GM12878 (cell line): Measurements from ENCODE around the gene RBP3. TPM values are rescaled to one million over a fixed set of nuclear protein-coding genes. Genes with fewer than 3 reads are reported as not detected.

Source experiments
- ATAC-seq: fragments of 200-7000 bp; cut with Tn5 transposase; 3 replicates; pipeline ENCODE4 v1.9.1; 2020; ENCODE audit warnings: mild to moderate bottlenecking, moderate library complexity
- BruUV-seq: library from RNA; stranded (reverse); fragments of 400-500 nt; replicated peaks from 2 replicates; lab custom pipeline; 2021; lab: Mats Ljungman, UMichigan
- CTCF ChIA-PET: fragments of 300-600 bp; sonication (Branson Sonifier 250); formaldehyde crosslinking; extraction: SDS; loops from one replicate; lab custom pipeline; 2021; ENCODE audit warnings: inconsistent platforms; lab: Yijun Ruan, JAX
- POLR2A ChIA-PET: fragments of 350-600 bp; formaldehyde crosslinking; extraction: SDS; loops from one replicate; lab custom pipeline; 2021; ENCODE audit warnings: inconsistent platforms; lab: Charles Lee
- RAD21 ChIA-PET: fragments of 300-600 bp; sonication (Branson Sonifier 250); formaldehyde crosslinking; loops from one replicate; lab custom pipeline; 2023; ENCODE audit warnings: antibody characterized with exemption; ENCODE audit not compliant: unreplicated experiment; lab: Charles Lee
- SMC1A ChIA-PET: fragments of 300-600 bp; sonication (Branson Sonifier 250); formaldehyde crosslinking; loops from one replicate; lab custom pipeline; 2023; ENCODE audit not compliant: unreplicated experiment, uncharacterized antibody; lab: Charles Lee
- DNase-seq: peaks from one replicate; pipeline ENCODE4 v3.0.0-alpha.2; 2011; ENCODE audit warnings: low read depth, low spot score
- FAIRE-seq: peaks from 3 replicates; lab custom pipeline; 2011; peaks lifted over from hg19 to GRCh38; lab: Jason Lieb, UNC
- H2AFZ ChIP-seq: 2 replicates; pipeline ENCODE4 v1.6.0; 2011; ENCODE audit warnings: low read depth, low read length, control low read depth; ENCODE audit not compliant: control insufficient read depth
- H3K27ac ChIP-seq: 2 replicates; pipeline ENCODE4 v1.5.1; 2011; ENCODE audit warnings: control low read depth; ENCODE audit not compliant: control insufficient read depth, insufficient read depth
- H3K27me3 ChIP-seq, 2 experiments: replicated peaks in 1 of 2; 2 replicates each; pipeline versions ENCODE4 v1.6.0 to v1.6.1; 2011; ENCODE audit warnings: low read length in 1 of 2; ENCODE audit not compliant: control insufficient read depth in 2 of 2, insufficient read depth in 2 of 2
- H3K36me3 ChIP-seq, 2 experiments: 2 replicates each; pipeline ENCODE4 v1.5.1; 2011; ENCODE audit warnings: low read length in 1 of 2; ENCODE audit not compliant: control insufficient read depth in 2 of 2, insufficient read depth in 2 of 2
- H3K4me1 ChIP-seq: 2 replicates; pipeline ENCODE4 v1.6.1; 2011; ENCODE audit warnings: mild to moderate bottlenecking, low read length, moderate library complexity, mixed read lengths; ENCODE audit not compliant: control insufficient read depth, insufficient read depth
- H3K4me2 ChIP-seq: 2 replicates; pipeline ENCODE4 v1.6.0; 2011; ENCODE audit warnings: control low read depth; ENCODE audit not compliant: control insufficient read depth, insufficient read depth
- H3K4me3 ChIP-seq: fragments of 200-600 bp; sonication (generic); 2 replicates; pipeline ENCODE4 v1.5.1; 2016
- H3K79me2 ChIP-seq: 2 replicates; pipeline ENCODE4 v1.6.0; 2011; ENCODE audit warnings: low read length; ENCODE audit not compliant: control insufficient read depth, insufficient read depth
- H3K9ac ChIP-seq: 2 replicates; pipeline ENCODE4 v1.8.0; 2011; ENCODE audit warnings: low read length, control low read depth, mixed read lengths; ENCODE audit not compliant: control insufficient read depth, insufficient read depth
- H3K9me3 ChIP-seq: replicated peaks from 3 replicates; pipeline ENCODE4 v1.5.1; 2011; ENCODE audit warnings: mild to moderate bottlenecking, low read length; ENCODE audit not compliant: control insufficient read depth, insufficient read depth
- H4K20me1 ChIP-seq: 2 replicates; pipeline ENCODE4 v1.6.0; 2011; ENCODE audit not compliant: control insufficient read depth, insufficient read depth
- NRF1 ChIP-seq: conservative IDR thresholded peaks from 2 replicates; pipeline ENCODE4 v1.6.1; 2011; ENCODE audit warnings: mild to moderate bottlenecking, low read depth, low read length, improper control_type of control experiment
- RELA ChIP-seq: fragments of 450-650 bp; IDR thresholded peaks from 2 replicates; pipeline ENCODE4 v1.8.0; 2014; ENCODE audit warnings: borderline replicate concordance; ENCODE audit not compliant: partially characterized antibody
- RFX5 ChIP-seq: IDR thresholded peaks from 2 replicates; pipeline ENCODE4 v1.6.1; 2011; ENCODE audit warnings: low read depth, low read length, improper control_type of control experiment
- ZNF274 ChIP-seq: IDR thresholded peaks from one replicate; pipeline ENCODE4 v1.8.0; 2011; ENCODE audit not compliant: insufficient read length, insufficient read depth
- ZZZ3 ChIP-seq: IDR thresholded peaks from 2 replicates; pipeline ENCODE4 v1.6.1; 2011; ENCODE audit warnings: low read depth; ENCODE audit not compliant: control insufficient read depth, insufficient read length
- WGBS: methylation state at CpG from one replicate; pipeline ENCODE4 v1.1.6; 2016; ENCODE audit warnings: low lambda C conversion rate; ENCODE audit not compliant: insufficient replicate concordance, insufficient coverage; ENCODE audit errors: missing lambda C conversion rate; 5-methylcytosine and 5-hydroxymethylcytosine counted together
- in situ Hi-C: fragments of 300-500 bp; cut with MboI; formaldehyde crosslinking; loops from 9 replicates; pipeline ENCODE4 v1.14.3; 2018; ENCODE audit warnings: mixed read lengths
- intact Hi-C: fragments of 100-400 bp; cut with micrococcal nuclease; formaldehyde crosslinking; loops from one replicate; pipeline ENCODE4 v1.14.2; 2022; ENCODE audit not compliant: unreplicated experiment
- polyA plus RNA-seq, 11 experiments: library from polyadenylated mRNA; depleted of rRNA in 4 of 11; unstranded in 6 of 11; stranded (reverse) in 5 of 11; fragments of >200 nt; fragmentation: Nextera tagmentation in 4 of 11; fragmentation: Illumina TruSeq in 1 of 11; extraction: Ambion mirVana in 4 of 11; extraction: Trizol in 1 of 11; gene quantifications; 1 replicate in 1 of 11; 2 replicates in 10 of 11; pipeline versions ENCODE4 v1.2.1 to v1.2.3, GENCODE V29; 2011 to 2016; ENCODE audit warnings: inconsistent platforms in 2 of 11, missing spikeins in 2 of 11, low read depth in 1 of 11
- total RNA-seq, 4 experiments: library from RNA; depleted of rRNA in 3 of 4; stranded (reverse); fragments of >200 nt in 3 of 4; fragmentation: Illumina TruSeq in 1 of 4; extraction: Trizol in 1 of 4; gene quantifications; 2 replicates each; pipeline versions ENCODE4 v1.2.1 to v1.2.3, GENCODE V29; 2013 to 2021
- TF ChIP-seq, protein P1 (sequence below): fragments of 450-650 bp; IDR thresholded peaks from 2 replicates; pipeline ENCODE4 v1.6.1; 2017; ENCODE audit warnings: mild to moderate bottlenecking, moderate library complexity
- TF ChIP-seq, protein P2 (sequence below): IDR thresholded peaks from 2 replicates; pipeline ENCODE4 v1.6.1; 2011; ENCODE audit warnings: low read depth, mild to moderate bottlenecking, low read length, moderate library complexity, borderline replicate concordance; ENCODE audit errors: extremely low read depth
- TF ChIP-seq, protein P3 (sequence below): IDR thresholded peaks from 2 replicates; pipeline ENCODE4 v1.6.1; 2012; ENCODE audit warnings: low read length, inconsistent platforms

The RBP3 gene
- total and polyA plus RNA-seq, 10 of the 15 experiments (the other 5 are each of a cell fraction or from before 2014, with no cell fraction given): not detected

DNA sequence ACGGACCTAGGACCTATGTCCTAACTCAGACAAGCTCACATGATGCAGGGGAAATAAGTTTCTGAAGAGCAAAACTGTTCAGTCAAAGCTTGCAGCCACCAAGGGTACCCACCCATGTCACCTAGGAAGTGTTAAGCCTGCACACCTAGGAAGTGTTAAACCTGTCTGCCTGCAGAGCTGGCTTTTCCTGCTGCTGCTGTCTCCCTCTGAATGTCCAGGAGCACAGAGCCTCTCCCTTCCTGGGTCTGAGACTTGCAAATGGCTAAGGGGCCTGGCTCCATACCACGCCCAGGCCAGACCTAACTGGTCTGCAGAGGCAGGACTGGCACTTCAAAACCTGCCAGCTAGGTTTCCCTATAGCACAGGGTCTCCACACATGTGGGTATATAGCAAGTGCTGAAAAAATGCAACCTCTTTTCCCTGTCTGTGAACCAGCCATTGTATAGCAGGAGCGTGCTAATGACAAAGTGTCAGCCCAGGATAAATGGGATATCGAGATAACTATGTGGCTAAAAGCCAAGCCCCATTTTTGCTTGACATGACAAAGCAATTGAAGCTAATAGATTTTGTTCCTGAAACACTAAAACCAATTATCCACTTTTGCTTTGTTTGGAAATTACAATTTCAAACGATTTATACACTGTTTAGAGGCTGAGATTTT lies 24.4 kb upstream of the RBP3 start (continued):
- TF ChIP-seq, protein P1, sequence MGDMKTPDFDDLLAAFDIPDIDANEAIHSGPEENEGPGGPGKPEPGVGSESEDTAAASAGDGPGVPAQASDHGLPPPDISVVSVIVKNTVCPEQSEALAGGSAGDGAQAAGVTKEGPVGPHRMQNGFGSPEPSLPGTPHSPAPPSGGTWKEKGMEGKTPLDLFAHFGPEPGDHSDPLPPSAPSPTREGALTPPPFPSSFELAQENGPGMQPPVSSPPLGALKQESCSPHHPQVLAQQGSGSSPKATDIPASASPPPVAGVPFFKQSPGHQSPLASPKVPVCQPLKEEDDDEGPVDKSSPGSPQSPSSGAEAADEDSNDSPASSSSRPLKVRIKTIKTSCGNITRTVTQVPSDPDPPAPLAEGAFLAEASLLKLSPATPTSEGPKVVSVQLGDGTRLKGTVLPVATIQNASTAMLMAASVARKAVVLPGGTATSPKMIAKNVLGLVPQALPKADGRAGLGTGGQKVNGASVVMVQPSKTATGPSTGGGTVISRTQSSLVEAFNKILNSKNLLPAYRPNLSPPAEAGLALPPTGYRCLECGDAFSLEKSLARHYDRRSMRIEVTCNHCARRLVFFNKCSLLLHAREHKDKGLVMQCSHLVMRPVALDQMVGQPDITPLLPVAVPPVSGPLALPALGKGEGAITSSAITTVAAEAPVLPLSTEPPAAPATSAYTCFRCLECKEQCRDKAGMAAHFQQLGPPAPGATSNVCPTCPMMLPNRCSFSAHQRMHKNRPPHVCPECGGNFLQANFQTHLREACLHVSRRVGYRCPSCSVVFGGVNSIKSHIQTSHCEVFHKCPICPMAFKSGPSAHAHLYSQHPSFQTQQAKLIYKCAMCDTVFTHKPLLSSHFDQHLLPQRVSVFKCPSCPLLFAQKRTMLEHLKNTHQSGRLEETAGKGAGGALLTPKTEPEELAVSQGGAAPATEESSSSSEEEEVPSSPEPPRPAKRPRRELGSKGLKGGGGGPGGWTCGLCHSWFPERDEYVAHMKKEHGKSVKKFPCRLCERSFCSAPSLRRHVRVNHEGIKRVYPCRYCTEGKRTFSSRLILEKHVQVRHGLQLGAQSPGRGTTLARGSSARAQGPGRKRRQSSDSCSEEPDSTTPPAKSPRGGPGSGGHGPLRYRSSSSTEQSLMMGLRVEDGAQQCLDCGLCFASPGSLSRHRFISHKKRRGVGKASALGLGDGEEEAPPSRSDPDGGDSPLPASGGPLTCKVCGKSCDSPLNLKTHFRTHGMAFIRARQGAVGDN: no peak
- TF ChIP-seq ZZZ3 (no peak), RFX5 (no peak)
- TF ChIP-seq, protein P2, sequence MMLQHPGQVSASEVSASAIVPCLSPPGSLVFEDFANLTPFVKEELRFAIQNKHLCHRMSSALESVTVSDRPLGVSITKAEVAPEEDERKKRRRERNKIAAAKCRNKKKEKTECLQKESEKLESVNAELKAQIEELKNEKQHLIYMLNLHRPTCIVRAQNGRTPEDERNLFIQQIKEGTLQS: no peak

DNA sequence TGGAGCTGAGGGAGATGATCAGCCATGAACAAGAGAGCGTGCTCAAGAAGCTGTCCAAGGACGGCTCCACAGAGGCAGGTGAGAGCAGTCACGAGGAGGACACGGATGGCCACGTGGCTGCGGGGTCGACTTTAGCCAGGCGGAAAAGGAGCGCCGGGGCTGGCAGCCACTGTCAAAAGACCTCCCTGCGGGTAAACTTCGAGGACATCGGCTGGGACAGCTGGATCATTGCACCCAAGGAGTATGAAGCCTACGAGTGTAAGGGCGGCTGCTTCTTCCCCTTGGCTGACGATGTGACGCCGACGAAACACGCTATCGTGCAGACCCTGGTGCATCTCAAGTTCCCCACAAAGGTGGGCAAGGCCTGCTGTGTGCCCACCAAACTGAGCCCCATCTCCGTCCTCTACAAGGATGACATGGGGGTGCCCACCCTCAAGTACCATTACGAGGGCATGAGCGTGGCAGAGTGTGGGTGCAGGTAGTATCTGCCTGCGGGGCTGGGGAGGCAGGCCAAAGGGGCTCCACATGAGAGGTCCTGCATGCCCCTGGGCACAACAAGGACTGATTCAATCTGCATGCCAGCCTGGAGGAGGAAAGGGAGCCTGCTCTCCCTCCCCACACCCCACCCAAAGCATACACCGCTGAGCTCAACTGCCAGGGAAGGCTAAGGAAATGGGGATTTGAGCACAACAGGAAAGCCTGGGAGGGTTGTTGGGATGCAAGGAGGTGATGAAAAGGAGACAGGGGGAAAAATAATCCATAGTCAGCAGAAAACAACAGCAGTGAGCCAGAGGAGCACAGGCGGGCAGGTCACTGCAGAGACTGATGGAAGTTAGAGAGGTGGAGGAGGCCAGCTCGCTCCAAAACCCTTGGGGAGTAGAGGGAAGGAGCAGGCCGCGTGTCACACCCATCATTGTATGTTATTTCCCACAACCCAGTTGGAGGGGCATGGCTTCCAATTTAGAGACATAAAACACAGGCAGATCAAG lies 22.6 kb upstream of the RBP3 start:
- 51% methylated on average over 29 of the region's 30 CpGs for WGBS
- Histone ChIP-seq H3K36me3 (no peaks in the 10 kb centered on the region), H4K20me1 (no peaks in the 10 kb centered on the region; the same call in 1 of the 2 replicates), H3K4me3 (no peak overlapping the region), H2AFZ (no peak overlapping the region), H3K9me3 (no peaks in the 10 kb centered on the region), H3K4me2 (no peak overlapping the region), H3K27me3 (no peaks in the 10 kb centered on the region; a peak in 1 of 4 replicates), H3K79me2 (no peaks in the 10 kb centered on the region), H3K27ac (no peak overlapping the region), H3K9ac (no peak overlapping the region), H3K4me1 (no peaks in the 10 kb centered on the region)
- no peak for TF ChIP-seq NRF1
- TF ChIP-seq ZNF274: no peak
- TF ChIP-seq, protein P3, sequence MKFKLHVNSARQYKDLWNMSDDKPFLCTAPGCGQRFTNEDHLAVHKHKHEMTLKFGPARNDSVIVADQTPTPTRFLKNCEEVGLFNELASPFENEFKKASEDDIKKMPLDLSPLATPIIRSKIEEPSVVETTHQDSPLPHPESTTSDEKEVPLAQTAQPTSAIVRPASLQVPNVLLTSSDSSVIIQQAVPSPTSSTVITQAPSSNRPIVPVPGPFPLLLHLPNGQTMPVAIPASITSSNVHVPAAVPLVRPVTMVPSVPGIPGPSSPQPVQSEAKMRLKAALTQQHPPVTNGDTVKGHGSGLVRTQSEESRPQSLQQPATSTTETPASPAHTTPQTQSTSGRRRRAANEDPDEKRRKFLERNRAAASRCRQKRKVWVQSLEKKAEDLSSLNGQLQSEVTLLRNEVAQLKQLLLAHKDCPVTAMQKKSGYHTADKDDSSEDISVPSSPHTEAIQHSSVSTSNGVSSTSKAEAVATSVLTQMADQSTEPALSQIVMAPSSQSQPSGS: no peak
- TF ChIP-seq RELA: no peak
- no peak for ATAC-seq
- DNase-seq: no peak
- SMC1A ChIA-PET: no interaction called here
- POLR2A ChIA-PET: no interaction called here
- no peak for FAIRE-seq
- in situ Hi-C loops: no loop called here
- intact Hi-C loops: no loop called here
- BruUV-seq: no TSS peak
- CTCF ChIA-PET: no interaction called here
- RAD21 ChIA-PET: no interaction called here
